NOMO-1 (cell line): ENCODE data around the gene LDHAL6B.

ENCODE experiments used
- DNase-seq, 2 experiments: peaks; one replicate each; lab custom pipeline; 2025; ENCODE audit not compliant: unreplicated experiment in 2 of 2; lab: John Stamatoyannopoulos, UW

Gene LDHAL6B

DNA sequence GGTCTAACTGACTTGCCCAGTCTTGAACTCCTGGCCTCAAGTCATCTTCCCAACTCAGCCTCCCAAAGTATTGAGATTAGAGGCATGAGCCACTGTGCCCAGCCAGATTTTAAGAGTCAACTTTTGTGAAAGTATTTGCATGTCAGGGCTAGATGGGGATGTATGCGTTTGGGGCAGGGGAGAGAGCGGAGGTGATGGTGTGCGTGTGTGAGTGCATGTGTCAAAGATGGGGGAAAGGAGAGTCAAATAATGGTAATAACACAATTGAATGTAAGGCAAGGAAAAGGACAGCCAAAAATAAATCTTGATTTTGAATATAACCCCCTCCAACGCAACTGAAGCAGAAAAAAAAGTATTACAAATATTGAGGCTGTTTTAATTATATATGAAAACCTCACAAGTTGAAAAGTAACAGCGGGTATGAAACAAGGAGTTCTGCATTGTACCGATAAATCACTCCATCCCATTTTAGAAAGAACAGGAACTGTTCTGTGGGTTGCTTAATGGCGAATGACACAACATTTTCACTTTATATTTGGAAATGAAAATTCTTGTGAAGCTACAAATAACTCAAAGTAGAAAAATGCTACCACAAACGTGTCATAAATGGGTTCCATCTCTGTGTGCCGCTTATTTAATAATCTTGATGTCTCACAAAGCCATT is 29.9 kb upstream of the LDHAL6B start:
- peak; percentile 39 to 88 for DNase-seq

DNA sequence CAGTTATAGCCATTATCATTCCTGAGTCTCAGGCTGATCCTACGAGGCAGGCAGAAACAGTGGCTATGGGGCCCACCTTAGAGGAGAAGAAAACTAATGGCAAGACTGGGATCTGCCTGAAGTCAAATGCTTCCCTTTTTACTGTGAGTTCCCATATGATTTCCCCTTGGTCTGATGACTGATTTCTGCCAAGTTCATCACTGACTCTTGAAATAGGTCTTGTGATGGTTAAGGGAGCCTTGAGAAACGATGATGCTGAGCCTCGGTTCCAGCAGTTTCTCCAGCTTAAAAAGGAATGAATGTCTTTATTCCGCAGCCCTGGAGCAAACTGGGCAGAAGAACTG is 29.4 kb upstream of the LDHAL6B start:
- DNase-seq, result peak; percentile 41 to 67

DNA sequence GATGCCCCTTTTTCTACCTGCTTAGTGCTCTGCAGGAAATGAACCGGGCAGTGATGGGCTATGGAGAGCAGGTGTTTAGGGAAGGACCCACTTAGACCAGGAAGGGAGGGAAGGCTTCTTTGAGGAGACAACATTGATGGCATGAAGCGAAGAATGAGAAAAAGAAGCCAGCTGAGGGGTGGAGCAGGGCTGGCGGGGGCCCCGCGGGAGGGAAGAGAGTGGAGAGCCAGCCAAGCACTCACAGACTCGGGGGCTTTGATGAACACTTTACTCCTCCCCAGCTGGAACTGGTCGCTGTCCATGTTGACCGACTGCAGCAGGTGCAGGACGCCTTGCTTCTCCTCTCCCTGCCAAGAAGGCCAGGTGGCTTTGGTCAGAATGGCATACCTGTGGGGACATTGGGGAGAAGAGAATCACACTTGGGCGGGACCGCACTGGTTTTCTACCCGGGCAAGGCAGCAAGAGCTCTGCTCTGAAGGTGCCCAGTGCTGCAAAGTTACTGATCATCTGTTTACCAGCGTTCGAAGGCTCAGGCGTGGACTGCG is 28.4 kb upstream of the LDHAL6B start:
- DNase-seq, result no peak

DNA sequence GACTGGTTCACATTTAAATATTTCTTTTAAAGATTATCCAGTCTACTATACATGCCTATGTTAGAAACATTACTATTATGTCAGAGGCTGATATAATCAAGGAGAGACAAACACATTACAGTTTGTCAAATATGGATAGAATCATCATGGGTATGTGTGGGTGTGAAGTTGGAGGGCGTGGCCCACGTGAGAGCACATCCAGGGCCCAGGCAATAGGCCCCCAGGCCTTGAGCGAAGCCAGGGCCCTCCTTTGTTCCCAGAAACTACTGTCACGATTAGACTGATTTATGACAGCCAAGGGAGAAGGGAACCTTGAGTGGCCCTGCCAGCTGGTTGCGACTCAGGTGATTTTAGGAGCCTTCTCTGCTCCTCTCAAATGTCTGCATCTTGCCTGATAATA is 26.9 kb upstream of the LDHAL6B start:
- no peak for DNase-seq

DNA sequence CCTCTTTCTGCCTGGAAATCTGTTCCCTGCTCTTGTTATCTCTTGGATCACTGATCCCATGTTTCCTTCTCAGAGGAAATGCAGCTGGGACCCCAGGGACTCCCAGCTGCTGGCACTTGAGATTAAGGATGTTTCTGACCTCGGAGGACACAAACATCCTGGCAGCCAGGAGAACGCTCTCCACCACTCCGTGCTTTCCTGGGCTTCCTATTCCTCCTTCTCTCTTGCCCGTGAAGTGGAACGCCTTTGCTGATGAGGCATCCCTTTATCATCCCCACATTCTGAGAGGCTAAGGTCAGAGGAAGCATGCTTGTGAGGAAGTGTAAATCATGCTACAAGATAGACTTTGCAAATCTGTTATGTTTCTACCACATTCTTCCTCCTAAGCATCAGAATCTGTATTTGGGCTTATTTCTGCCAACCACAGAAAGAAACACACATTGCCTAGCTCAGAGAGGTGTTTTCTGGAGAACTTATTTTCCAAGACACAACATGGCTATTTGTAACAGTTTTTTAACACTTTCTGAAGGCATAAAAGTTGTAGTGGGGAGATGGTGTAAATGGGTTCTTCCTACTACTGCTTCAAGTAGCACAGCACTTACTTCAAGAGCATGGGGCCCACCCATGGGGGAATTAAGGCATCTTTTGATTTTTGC is 25.6 kb upstream of the LDHAL6B start:
- DNase-seq, result no peak

DNA sequence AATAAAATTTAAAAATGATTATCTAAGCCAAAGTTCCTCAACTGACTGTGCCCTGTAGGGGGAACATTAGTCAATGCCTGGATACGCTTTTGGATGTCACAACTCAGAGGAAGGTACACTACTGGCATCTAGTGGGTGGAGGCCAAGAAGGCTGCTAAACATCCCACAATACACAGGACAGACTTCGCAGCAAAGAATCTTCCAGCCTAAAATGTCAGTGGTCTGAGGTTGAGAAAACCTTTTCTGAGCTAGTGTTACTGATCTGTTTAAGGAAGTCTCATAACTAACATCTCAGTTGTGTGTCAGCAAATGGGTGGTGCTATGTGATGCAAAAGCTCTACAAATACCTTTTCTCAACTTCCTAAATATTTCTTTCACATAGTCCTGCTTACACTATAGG is 20.9 kb upstream of the LDHAL6B start:
- peak; percentile 74 to 93 for DNase-seq

DNA sequence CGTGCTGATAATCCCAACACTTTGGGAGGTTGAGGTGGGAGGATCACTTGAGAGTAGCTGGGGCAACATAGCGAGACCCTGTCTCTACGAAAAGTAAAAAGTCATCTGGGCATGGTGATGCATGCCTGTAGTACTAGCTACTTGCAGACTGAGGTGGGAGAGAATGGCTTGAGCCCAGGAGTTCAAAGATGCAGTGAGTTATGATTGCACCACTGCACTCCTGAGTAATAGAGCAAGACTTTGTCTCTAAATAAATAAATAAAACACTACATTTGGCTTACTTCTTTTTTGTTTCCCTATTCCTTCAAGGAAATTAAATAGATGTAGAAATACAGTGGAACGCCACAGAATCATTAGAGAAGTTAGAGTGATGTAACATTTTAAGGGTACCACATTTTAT is 20.1 kb upstream of the LDHAL6B start:
- DNase-seq, result no peak

DNA sequence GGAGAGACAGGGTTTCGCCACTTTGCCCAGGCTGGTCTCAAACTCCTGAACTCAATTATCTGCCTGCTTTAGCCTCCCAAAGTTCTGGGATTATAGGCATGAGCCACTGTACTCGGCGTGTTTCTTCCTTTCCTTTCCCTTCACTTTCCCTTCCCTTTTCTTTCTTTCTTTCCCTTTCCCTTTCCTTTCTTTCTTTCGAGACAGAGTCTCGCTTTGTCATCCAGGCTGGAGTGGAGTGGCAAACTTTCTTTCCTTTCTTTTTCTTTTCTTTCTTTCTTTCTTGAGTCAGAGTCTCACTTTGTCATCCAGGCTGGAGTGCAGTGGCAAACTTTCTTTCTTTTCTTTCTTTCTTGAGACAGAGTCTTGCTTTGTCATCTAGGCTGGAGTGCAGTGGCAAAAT is 17.4 kb upstream of the LDHAL6B start:
- DNase-seq, result no peak

DNA sequence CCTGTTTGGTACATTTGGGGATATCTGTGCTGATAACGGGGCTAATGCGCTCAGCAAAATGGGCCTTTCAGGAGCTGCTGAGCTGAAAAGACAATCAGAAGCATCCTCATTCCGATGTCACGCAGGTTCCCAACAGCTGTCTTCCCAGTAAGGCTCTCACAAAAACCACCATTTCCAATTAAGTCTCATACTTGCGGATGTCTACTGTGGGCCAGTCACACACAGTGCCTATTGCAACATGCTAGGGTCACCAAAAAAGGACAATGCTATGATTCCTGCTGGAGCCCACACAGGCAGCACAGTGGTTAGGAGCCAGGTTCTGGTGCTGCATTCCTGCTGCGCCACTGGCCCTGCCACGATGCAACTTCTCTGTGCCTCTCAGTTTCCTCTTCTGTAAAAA is 16.4 kb upstream of the LDHAL6B start:
- no peak for DNase-seq

DNA sequence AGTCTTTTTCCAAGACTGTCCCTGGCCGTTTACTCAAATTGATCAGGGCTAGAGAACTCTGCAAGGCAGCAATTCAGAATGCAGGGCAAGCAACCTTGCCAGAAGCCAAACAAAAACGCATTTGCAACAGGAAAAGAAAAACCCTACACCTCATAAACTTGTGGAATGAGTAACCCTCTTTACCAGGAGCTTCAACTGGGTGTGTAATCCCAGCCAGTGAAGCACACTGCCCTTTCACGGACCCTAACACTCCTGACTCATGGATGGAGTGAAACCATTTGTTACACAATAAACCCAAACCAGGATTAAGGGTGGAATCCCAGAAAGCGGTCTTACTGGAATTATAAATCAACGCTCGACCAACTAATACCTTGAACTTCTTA is 14.8 kb upstream of the LDHAL6B start:
- no peak for DNase-seq

DNA sequence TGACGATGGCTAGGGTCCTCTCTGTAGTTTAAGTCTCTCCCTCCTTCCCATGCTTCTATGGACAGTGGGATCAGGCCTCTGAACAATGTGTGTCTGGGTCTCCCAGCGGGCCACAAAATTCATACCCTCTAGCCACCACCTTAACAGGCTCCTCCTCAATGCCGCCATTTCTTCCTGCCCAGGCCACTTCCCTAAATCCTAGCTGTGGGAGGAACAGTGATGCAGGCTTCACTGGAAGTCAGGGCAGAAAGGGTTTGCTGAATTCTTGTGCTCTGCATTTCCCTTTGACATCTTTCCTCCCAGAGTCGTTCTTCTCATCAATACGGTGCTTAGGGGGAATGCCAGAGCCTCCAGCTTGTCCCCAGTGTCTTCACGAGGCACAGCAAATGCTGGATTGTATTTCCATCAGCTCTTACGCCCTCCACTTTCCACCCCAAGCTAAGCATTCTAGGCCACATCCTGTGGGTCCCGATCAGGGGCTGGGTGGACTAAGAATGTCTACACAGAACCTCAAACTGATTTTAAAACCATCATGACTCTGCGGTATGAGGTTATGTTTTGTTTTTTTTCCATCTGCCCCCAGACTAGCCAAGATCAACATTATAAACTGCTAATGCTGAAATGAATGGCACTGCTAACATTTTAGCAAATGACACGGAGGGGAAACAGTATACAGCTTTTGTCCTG is 11.9 kb upstream of the LDHAL6B start:
- DNase-seq, result no peak

DNA sequence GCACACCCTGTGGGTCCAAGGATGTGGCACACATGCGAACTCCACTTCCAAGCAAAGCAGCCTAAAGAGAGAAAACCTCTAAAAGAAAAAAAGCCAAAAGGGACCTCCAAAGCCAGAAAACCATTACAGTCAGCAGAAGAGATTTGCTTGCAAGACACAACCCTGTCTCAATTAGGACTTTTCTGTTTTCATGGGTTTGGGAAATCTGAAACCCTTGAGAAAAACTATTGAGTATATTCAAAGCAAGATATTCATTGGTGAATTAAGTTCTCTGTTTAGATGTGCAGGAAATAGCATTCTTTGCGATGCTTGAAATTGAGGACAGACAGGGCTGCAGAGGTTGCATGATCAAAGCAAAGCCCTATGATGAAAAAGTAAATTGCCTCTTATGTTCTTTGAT is 10.2 kb upstream of the LDHAL6B start:
- DNase-seq, result no peak

DNA sequence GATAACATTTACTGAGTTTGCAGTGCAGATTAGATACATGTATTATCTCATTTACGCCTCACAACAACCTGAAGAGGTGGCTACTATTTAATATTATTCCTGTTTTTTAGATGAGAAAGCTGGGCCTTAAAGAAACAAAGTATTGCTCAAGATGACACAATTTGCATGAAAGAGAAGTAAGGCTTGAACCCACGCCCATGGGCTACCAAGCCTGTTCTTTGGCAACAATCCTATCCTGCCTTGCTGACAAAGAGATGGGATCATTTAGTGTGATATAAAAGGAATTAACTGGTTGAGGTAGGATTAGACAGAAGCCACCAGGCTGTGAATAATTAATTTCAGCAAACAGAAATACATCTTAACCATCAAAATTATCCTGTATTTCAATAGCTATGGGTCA is 9.2 kb upstream of the LDHAL6B start:
- DNase-seq, result no peak

DNA sequence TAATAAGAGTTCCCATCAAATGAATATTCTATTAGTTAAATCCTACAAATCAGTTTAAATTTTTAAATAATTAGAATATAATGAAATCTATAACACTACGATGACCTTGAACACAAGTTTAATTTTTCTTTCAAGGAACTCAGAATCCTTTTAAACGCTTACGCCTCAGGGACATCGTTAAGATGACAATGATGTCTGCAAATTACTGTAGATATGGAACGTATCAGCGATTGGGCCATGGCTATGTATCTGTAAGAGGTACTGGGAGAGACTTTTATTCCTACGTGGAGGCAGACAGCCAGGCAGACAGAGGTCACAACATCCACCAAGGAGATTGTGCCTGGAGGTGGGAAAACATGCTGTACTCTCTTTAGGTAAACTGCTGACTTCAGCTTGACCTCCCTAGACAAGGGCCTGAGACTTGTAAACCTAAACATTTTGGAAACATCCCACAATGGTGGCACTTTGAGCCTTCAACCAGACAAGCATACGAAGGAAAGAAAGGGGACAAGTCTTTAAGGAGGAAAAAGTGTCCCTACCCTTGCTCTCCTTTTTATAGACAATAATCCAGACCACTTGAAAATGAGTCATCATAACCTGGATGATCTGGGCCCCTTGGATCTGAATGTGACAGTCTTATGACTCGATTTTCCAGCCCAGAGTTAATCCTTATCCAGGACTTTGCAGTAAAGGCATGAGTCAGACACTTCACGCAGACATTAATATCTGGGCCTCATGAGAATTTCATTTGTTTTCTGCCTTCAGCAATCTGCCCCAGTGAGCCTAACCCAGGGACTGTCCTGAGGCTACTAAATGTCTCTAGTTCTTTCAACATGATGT is 6.8 kb upstream of the LDHAL6B start:
- no peak for DNase-seq

DNA sequence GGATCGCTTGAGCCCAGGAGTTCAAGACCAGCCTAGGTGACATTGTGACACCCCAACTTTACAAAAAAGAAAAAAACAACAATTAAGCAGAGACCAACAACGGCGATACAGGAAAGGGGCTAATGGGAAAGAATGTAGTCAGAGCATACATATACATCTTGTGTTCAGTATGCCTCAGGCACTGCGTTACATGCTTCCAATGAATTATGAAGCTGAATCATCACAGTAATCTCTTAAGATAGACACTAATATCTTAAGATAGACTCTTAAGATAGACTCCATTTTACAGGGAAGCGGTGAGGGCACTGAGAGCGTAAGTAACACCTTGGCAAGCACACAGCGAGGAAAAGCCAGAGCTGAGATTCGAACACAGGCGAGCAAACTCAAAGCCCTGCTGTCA is 6.1 kb upstream of the LDHAL6B start:
- no peak for DNase-seq

DNA sequence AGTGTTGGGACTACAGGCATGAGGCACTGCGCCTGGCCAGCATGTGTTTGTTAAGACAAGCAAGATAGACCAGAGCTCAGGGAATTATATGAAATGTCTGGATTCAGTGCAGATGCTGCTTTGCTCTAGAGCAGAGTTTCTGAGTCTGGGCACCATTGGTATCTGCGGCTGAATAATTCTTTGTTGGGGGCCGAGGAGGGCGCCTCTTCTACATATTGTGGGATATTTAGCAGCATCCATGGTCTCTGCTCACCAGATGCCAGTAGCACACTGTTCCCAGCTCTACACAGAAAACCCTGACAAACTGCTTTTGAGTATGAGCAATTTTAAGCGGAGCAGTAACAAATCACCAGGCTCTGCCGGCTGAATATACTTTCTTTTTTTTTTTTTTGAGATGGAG is 3.6 kb upstream of the LDHAL6B start:
- DNase-seq, result no peak

DNA sequence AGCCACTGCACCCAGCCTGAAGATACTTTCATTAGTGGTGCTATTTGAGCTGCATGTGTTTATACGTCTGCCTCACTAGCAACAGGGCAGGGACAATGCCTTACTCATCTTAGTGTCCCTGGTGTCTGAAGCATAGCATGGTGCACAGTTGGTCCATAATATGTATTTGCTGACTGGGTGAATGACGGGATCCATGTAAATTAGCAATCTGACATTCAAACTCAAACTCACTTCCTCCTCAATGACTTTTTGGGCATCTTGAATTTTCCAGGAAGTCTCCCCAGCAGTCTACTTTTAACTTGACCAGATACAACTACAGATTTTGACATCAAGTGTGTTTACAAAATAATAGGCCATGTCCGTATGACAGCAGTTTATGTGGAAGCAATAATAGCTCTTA is 3.0 kb upstream of the LDHAL6B start:
- DNase-seq, result no peak

DNA sequence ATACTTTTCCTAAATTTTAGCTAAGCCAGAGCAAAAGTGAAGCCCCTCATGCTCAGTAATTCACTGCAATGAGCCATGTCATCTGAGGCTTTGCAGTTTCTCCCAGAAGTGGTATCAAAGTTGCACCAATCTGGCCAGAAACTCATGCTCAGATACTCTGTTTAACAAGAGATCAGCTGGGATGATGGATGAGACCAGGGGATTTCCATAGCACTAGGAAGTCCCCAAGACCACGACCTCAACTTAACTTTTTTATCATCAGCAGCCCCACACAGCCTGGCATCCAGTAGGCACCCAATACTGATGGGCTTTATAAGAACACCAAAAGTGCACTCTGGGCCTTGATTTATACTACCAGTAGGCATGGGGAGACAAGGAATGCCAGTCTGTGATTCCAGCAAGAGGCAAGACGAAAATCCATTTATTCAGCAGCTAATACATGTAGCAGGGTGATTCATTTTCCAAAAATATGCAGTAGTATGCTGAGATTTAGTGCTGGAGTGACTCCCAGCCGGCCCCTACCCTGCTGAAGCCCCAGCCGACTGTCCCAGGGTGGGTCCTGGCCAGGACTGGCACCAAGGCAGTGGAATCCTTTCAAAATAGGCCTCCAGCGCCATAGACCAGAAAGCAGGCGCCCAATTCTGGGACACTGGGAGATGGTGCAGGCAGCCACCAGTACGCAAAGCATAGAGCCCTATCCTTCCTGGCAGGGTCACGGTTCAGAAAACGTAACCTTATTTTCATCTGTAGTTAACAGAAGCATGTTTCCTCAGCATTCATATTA is 612 bp upstream of the LDHAL6B start:
- DNase-seq, result no peak

DNA sequence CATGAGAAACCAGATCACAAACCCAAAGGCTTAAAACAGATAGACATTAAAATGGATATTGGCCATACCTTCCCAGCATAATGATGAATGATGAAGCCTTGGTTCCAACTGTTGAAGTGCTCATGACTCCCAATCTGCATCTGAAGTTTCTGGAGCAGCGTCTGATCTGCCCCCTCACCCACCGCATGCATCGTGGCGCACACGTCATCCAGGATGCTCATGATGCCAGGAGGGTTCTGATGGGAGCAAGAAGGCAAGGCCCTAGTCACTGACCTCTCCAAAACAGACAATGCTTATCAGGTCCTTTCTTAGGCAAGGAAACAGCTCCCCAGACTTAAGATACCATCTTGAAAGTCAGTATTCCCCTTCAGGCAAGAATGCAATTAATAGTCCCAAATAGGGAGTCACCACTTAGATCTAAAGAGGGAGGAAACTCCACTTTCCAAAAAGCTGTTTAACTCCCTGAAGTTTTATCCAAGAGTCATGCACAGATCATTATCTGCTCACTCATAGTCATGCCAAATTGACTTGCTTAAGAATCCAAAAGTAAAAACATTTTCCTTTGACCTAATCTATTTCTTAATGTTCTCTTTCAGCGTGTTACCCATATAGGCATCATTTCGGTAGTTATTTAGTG is 2.1 kb downstream of the LDHAL6B start:
- no peak for DNase-seq

DNA sequence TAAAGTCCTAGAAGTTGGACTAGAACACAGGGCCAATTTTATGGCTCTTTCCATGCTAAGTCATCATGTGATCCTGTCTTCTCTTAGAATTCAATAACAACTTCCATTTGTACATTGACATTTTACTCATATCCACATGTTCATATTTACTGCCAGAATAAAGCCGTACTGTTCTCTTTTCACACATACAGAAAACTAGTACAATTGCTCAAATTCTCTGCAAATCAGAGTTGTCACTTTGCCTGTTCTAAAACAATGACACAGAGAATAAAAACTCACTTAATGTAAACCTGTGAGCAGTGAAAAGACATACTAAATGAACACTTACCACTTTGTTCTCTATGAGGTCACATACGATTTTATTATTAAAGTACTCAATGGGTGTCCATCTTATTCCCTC is 3.5 kb downstream of the LDHAL6B start:
- DNase-seq, result no peak
